K562 treated with DMSO at 1 percent for 24 hours (cell line): Measurements from ENCODE around the gene RPL11. TPM values are rescaled to one million over a fixed set of nuclear protein-coding genes. Genes with fewer than 3 reads are reported as not detected.

Experiments
- total RNA-seq: library from RNA; unstranded; fragments of 300-600 nt; gene quantifications from 2 replicates; pipeline ENCODE4 v1.2.3, GENCODE V29; 2022; ENCODE audit warnings: low read depth; ENCODE audit not compliant: insufficient read depth

RPL11 gene
- total RNA-seq: 3,177 and 3,456 TPM in 2 replicates

GRCh38 chr1:23691499-23692307, at the start of gene RPL11:
Gene RPL11 (plus strand): TSS chr1:23691806. CDS start chr1:23691824, 18 bp downstream.

GRCh38 chr1:23743287-23744152, 51.9 kb downstream of the RPL11 start, which contains the start of gene ELOA:
Gene ELOA (plus strand): TSS chr1:23743471. CDS start chr1:23743504, 33 bp downstream.

Other genes with a start within 250 kb of the RPL11 start
- 59.1 and 62.8 TPM in 2 replicates for gene ASAP3, start 207.6 kb upstream of the RPL11 start, total RNA-seq
- gene E2F2, start 160.6 kb upstream of the RPL11 start, total RNA-seq: 13.9 and 17.3 TPM in 2 replicates
- 531 and 558 TPM in 2 replicates for gene ID3, start 132.3 kb upstream of the RPL11 start, total RNA-seq
- gene ELOA, start 51.7 kb downstream of the RPL11 start, total RNA-seq: 27.0 and 27.4 TPM in 2 replicates
- gene PITHD1, start 86.6 kb downstream of the RPL11 start, total RNA-seq: 117 and 125 TPM in 2 replicates
- gene LYPLA2, start 99.3 kb downstream of the RPL11 start, total RNA-seq: 105 and 111 TPM in 2 replicates
- gene GALE, start 108.9 kb downstream of the RPL11 start, total RNA-seq: 70.7 and 78.4 TPM in 2 replicates
- 64.6 and 70.5 TPM in 2 replicates for gene HMGCL, start 133.6 kb downstream of the RPL11 start, total RNA-seq
- 37.8 and 48.1 TPM in 2 replicates for gene FUCA1, start 176.5 kb downstream of the RPL11 start, total RNA-seq
- not detected in 2 replicates for gene CNR2, start 221.6 kb downstream of the RPL11 start, total RNA-seq